Bone marrow (tissue), 2 donors: ENCODE results near the gene A2M.

Experiments used
- DNase-seq, 2 donors: peaks; one replicate each; lab custom pipeline; 2025; lab: John Stamatoyannopoulos, UW

Gene A2M

DNA sequence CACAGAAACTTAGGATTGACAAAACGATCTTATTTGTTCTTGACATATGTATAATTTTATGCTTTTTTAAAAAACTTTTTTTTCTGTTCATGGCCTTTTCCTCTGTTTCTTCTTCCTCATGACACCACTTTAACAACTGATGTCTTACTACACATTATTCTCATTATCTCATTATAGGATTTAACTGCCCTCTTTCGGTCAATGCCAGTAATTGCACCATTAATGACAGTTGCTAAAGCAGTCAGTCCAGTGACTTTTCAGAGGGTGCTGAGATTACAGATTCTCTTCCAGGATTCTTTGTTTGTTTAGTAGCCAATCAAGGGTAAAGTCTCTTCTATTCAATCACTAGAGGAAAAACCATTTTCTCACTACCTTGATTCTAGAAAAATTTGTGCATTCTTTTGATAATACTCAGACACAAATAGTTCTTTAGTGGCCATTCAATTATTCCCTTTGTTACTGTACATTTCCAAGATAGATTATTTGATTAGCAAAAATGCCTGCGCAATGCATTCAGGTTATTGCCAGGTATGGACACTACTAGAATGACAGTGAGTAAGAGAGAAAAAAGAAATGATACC is 76.2 kb downstream of the A2M start:
- DNase-seq: peak in 1 of 2 donors; percentile 53

DNA sequence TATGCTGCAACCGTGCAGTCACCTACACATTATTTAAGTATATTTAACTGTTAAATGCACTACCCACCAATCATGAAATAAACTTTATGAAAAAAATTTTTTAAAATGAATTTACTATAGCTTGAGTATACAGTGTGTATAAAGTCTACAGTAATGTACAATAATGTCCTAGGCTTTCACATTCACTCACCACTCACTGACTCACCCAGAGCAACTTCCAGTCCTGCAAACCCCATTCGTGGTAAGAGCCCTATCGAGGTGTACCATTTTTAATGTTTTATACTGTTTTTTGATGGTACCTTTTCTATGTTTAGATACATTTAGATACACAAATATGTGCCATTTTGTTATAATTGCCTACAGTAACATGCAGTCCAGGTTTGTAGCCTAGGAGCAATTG is 78.3 kb downstream of the A2M start:
- no peak for DNase-seq

GRCh38 chr12:9036227-9036626 is 79.5 kb downstream of the A2M start:
- DNase-seq: no peak

GRCh38 chr12:9034095-9034494 is 81.6 kb downstream of the A2M start:
- no peak for DNase-seq

GRCh38 chr12:9033265-9033887 is 82.3 kb downstream of the A2M start:
- no peak for DNase-seq

DNA sequence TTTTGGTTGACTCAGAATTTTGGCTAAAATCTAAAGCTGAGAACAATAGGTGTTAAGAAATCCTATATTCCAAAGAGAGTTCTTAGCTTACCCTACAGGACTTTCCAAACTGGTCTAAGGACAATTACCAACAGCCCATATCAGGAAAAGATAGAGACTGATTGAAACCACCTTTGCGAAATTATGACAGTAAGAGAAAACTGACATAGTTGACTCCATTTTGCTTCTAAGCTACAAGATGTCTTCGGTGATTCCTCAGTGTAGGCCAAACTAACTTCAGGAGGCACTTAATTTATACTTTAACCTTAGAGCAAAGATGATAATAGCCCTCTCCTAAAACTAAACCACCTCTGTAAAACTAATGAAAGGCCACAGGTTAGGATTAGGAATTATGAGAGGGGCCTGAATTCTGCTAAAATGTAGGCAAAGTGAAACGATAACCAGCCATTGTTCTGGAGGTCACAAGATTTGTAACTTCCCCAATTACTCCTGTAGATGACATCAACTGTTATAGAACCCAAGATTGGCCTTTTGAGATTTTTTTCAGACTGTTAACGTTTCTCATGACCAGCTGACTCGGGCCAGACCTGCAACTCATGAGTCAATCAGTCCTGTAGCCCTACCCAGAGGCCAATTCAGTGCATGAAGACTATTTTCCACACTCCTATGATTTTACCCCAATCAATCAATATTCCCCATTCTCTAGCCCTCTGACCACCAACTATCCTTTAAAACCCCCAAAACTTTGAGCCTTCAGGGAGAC is 83.3 kb downstream of the A2M start:
- DNase-seq: peak in 1 of 2 donors; percentile 9

DNA sequence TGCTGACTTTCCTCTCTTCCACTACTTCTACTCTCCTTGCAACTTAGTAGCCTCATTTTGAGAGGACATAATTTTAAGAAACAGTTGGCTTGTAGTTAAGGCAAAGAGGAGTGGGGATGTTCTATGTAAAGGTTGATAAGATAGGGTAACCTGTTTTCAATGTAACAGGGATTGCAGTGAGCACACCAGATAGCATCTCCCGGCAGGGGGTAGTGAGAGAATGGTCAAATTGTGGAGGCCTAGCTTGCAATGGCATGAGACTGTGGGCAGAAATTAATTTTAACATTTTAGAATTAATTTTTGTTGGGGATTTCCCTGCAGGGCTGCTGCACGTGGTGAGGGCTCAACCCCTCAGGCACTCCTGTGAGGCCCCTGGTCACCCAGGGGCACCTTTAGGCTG is 84.9 kb downstream of the A2M start:
- DNase-seq: no peak

GRCh38 chr12:9027161-9028059 is 88.3 kb downstream of the A2M start:
- no peak for DNase-seq

DNA sequence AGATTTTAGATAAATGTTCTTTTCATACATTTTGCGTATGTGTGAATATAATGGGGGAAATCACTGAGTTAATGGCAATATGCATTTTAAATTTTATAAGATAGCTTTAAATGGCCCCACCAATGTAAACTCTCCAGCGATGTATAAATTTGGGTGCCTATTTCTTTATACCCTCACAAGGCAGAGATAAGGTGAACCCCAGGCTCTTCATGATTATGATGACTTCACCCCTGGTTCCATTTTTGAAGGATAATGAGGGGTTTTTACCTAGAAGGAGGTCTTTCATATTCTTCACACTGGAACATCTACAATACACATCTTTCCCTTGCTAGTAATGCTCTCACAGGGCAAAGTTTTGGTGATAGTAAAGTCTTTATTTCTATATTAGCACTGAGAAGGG is 91.2 kb downstream of the A2M start:
- no peak for DNase-seq

DNA sequence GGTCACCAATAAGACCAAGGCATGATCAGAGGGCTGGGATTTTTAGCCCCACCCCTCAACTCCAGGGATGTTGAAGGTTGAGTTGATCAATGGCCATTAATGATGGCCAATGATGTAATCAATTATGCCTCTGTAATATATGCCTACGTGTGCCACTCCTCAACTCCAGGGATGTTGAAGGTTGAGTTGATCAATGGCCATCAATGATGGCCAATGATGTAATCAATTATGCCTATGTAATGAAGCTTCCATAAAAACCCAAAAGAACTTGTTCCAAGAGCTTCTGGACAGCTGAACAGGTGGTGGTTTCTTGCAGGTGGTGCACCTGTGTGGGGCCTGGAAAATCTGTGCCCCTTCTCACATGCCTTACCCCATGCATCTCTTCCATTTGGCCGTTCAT is 93.1 kb downstream of the A2M start:
- no peak for DNase-seq
